NCI-H2171 treated with DMSO at 0.1 percent for 48 hours (cell line): ENCODE results near the gene ROR2.

ENCODE experiments used
- DNase-seq: peaks from one replicate; lab custom pipeline; 2025; lab: John Stamatoyannopoulos, UW

Gene ROR2

DNA sequence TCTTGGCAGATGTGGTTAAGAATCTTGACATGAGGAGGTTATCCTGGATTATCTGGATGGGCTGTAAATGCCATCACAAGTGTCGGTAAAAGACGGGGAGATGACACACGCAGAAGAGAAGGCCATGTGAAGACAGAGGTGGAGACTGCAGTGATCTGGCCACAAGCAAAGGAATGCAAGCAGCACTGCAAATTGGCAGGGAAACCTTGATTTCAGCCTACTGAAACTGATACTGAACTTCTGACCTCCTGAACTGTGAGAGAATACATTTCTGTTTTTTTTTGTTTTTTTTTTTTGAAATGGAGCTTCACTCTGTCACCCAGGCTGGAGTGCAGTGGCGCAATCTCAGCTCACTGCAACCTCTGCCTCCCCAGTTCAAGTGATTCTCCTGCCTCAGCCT lies 433.9 kb downstream of the ROR2 start:
- no peak for DNase-seq

DNA sequence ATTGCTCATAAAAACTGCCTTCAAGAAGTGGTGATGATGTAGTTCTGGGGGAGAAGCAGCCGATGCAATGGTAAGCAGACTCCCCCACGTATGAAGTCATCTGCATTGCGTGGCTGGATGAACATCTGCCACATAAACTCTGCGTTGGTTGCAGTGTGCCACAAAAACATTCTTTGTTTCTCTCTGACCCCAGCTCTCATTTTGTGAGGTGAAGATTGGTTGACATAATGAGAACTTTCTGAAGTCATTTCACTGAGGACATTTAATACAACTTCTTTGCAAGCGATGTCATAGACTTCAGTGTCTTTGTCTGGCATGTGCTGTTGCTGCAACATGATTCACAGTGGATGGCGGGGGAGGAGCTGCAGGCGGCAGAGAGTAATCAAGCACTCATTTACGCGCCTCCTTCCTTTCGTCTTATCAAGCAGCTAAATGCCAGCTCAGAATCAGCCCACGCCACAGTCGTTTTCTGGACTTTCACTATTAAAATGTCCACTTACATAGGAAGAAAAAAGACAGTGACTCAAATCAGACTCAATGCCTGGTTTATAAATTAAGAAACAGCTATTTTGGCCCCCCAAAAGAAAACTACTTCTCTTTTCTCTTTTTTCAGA lies 434.8 kb downstream of the ROR2 start:
- DNase-seq: peak; percentile 35
